ENCODE results near the gene POLR1A.

The POLR1A gene

DNA sequence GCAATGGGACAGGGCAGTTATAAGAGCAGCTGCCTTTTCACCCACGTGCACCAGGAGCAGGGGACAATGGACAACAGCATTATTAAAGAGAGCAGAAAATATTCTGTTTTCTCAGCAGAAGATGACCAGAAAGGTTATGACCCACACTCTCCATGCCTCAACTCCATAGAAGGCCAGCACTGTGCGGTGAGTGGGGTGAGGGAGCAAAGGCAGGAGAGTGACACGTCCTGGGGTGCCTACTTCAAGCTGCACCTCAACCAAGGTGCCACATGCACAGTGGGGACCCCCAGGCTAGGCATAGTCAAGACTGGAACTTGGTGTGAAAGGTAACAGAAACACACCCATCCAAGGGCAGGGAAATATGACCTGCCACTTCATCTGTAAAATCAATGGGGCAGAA, 50.4 kb downstream of the POLR1A start:
- in situ Hi-C loops (cut with MboI; ENCODE audit: low pct_unique_long_range_greater_than_20kb, low sequenced_read_pairs, unreplicated experiment): no loop called here
- DNase-seq (ENCODE audit: low spot score): no peak
- TF ChIP-seq, protein P1, sequence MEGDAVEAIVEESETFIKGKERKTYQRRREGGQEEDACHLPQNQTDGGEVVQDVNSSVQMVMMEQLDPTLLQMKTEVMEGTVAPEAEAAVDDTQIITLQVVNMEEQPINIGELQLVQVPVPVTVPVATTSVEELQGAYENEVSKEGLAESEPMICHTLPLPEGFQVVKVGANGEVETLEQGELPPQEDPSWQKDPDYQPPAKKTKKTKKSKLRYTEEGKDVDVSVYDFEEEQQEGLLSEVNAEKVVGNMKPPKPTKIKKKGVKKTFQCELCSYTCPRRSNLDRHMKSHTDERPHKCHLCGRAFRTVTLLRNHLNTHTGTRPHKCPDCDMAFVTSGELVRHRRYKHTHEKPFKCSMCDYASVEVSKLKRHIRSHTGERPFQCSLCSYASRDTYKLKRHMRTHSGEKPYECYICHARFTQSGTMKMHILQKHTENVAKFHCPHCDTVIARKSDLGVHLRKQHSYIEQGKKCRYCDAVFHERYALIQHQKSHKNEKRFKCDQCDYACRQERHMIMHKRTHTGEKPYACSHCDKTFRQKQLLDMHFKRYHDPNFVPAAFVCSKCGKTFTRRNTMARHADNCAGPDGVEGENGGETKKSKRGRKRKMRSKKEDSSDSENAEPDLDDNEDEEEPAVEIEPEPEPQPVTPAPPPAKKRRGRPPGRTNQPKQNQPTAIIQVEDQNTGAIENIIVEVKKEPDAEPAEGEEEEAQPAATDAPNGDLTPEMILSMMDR (IDR thresholded peaks at IDR 0.05; ENCODE audit: extremely low read depth, insufficient read depth, missing control alignments): no peak

DNA sequence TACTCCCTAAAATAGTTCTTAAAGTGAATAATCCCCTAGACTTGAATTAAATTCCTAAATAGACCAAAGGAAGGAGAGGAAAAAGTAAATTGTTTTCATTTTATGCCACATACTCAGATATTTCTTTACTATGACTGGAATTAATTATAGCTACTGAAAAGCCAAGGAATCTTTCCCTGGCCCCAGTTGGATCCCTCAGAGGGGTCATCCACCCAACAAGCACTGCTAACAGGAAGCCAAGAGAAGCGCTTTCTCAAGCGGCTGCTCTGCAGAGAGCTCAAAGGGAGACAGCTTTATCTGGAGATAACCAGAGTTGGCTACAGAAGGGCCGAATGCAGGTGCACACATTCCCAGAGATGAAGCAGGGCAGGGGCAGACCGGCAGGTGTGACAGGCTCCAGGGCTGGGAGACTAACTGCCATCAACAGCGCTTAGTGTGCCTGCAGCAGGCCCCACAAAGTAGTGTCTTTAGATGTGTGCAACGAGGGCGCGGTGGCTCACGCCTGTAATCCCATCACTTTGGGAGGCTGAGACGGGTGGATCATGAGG, 51.1 kb downstream of the POLR1A start:
- in situ Hi-C loops (cut with MboI; ENCODE audit: low pct_unique_long_range_greater_than_20kb, low sequenced_read_pairs, unreplicated experiment): no loop called here
- DNase-seq (ENCODE audit: low spot score): no peak
- TF ChIP-seq, protein P1 (IDR thresholded peaks at IDR 0.05; ENCODE audit: extremely low read depth, insufficient read depth, missing control alignments): no peak

DNA sequence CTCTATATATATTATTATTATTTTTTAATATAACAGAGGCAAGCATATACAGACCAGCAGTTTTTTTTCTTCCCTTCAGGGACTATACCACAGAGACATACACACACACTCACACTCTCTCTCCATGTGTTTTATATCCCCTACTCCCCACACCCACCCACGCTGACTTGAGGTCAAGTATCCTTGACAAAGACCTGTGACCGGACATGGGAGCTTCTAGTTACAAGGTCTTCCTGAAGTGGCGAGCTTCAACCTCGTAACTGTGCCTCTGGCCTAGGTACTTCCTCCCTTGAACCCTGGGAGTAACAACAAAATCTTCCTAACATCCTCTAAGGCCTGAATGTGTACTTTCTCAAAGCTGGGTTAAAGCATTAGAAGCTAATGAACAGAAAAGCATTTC, 52.5 kb downstream of the POLR1A start:
- in situ Hi-C loops (cut with MboI; ENCODE audit: low pct_unique_long_range_greater_than_20kb, low sequenced_read_pairs, unreplicated experiment): no loop called here
- no peak for DNase-seq (ENCODE audit: low spot score)
- TF ChIP-seq, protein P1 (IDR thresholded peaks at IDR 0.05; ENCODE audit: extremely low read depth, insufficient read depth, missing control alignments): no peak

DNA sequence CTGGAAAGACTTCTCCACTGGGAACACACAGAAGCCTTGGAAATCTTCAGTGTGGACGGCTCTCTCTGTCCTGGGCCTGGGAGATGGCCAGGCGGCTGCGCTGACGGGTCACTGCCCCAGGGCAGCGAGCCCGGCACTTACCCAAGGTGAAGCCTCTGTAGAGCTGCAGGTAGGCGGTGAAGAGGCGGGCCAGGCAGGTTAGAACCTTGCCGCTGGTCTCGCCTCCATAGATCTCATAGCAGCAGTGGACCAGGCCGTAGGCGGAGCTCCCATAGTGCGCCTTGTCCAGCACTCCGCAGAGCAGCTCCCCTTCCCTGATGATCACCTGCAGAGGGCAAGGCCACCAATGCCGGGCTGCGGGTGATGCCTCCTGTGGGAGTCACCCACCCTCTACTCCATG, 53.0 kb downstream of the POLR1A start:
- TF ChIP-seq, protein P1 (IDR thresholded peaks at IDR 0.05; ENCODE audit: extremely low read depth, insufficient read depth, missing control alignments): no peak
- DNase-seq (ENCODE audit: low spot score): no peak
- in situ Hi-C loops (cut with MboI; ENCODE audit: low pct_unique_long_range_greater_than_20kb, low sequenced_read_pairs, unreplicated experiment): no loop called here

DNA sequence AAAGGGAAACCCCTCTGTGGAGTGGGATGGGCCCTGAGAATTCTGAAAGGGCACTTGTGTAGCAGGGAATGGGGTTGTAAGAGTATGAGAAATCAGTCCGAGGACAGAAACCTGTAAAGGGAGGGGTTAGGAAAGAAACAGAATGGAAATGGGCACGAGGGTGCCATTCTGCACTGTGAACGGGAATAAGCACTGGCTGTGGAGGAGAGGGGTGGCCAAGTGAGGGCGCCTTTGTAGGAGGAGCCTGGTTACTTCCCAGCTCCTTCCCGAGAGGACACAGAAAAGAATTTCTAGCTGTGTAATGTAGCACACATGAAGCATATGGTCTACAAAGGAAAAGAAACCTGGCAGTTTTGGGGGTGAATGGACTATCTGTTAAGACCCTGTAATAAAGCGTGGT, 53.4 kb downstream of the POLR1A start:
- no peak for DNase-seq (ENCODE audit: low spot score)
- in situ Hi-C loops (cut with MboI; ENCODE audit: low pct_unique_long_range_greater_than_20kb, low sequenced_read_pairs, unreplicated experiment): no loop called here
- TF ChIP-seq, protein P1 (IDR thresholded peaks at IDR 0.05; ENCODE audit: extremely low read depth, insufficient read depth, missing control alignments): no peak

DNA sequence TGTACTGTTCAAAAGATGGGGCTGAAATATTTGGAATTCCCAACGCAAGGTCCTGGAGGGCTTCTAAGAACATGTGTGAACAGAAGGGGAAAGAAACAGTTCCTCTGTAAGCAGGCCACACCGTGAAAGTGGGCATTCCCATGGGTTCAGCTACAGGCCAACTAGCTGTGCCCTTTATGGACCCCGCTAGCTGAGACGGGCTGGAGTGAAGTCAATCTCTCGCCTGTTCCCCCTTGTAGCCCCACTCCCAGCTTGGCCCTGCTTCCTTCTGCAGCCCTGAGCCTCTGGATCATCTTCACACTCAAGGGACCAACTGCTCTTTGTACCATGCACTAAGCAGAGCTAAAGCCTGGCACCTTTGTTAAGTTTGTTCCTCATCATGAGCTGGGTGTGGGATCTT, 55.4 kb downstream of the POLR1A start:
- no peak for DNase-seq (ENCODE audit: low spot score)
- in situ Hi-C loops (cut with MboI; ENCODE audit: low pct_unique_long_range_greater_than_20kb, low sequenced_read_pairs, unreplicated experiment): no loop called here
- TF ChIP-seq, protein P1 (IDR thresholded peaks at IDR 0.05; ENCODE audit: extremely low read depth, insufficient read depth, missing control alignments): no peak

DNA sequence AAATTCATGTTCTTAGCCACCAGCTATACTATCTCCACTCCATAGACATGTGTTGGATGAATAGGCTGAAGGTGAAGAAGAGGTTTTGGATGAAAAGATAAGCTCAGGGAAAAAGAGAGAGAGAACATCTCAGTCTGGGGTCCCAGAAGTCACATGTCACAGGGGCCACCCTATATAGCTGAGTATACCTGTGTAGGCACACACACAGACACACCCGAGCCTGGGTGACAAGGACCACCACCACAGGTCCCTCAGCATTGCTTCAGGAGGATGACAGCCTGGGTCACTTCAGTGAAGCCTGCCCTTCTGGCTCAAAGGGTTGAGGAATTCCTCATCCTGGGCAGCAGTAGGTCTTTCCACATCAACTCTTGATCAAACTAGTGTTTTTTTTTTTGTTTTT, 56.2 kb downstream of the POLR1A start:
- TF ChIP-seq, protein P1 (IDR thresholded peaks at IDR 0.05; ENCODE audit: extremely low read depth, insufficient read depth, missing control alignments): no peak
- in situ Hi-C loops (cut with MboI; ENCODE audit: low pct_unique_long_range_greater_than_20kb, low sequenced_read_pairs, unreplicated experiment): no loop called here
- DNase-seq (ENCODE audit: low spot score): no peak

Data from GM13977 (cell line).